ENCODE results near the gene NCAM1.
"Not testable (repeated sequence)": the region's sequence is repeated elsewhere in the genome, so short reads cannot be mapped to it uniquely, and the experiment has no call there.

NCAM1 gene

GRCh38 chr11:113045146-113045545 is 83.9 kb downstream of the NCAM1 start:
- Histone ChIP-seq H3K9me3 (replicated peaks; ENCODE audit: insufficient read depth, low read length) (no peaks in the 10 kb centered on the region), H3K36me3 (replicated peaks; ENCODE audit: insufficient read depth, low read length) (no peaks in the 10 kb centered on the region), H3K9ac (ENCODE audit: low read length) (no peak overlapping the region), H3K4me1 (ENCODE audit: low read length) (no peaks in the 10 kb centered on the region), H3K9me2 (replicated peaks; ENCODE audit: insufficient read depth, low read length) (no peaks in the 10 kb centered on the region), H3K27me3 (replicated peaks; ENCODE audit: insufficient read depth, low read length) (no peaks in the 10 kb centered on the region), H4K20me1 (ENCODE audit: insufficient read depth, low read length) (no peaks in the 10 kb centered on the region), H2AFZ (ENCODE audit: low read length) (no peak overlapping the region), H3K79me2 (ENCODE audit: low read length) (no peaks in the 10 kb centered on the region), H3F3A (ENCODE audit: insufficient read depth, low read length) (no peaks in the 10 kb centered on the region), H3K4me3 (ENCODE audit: low read length) (no peak overlapping the region), H3K27ac (ENCODE audit: low read length) (no peak overlapping the region), H3K4me2 (ENCODE audit: low read depth, low read length) (no peak overlapping the region)
- DNase-seq, result no peak
- TF ChIP-seq EZH2phosphoT487 (IDR thresholded peaks at IDR 0.05; ENCODE audit: low read length), result no peak
- TF ChIP-seq CTCF (IDR thresholded peaks at IDR 0.05; ENCODE audit: low read length), result no peak
- no peak for TF ChIP-seq EZH2 (optimal IDR thresholded peaks at IDR 0.05; ENCODE audit: low read depth, low read length)

- no peak for DNase-seq
- Histone ChIP-seq H3K36me3 (replicated peaks; ENCODE audit: insufficient read depth, low read length) (no peaks in the 10 kb centered on the region), H3K27ac (ENCODE audit: low read length) (no peak overlapping the region), H3K4me2 (ENCODE audit: low read depth, low read length) (no peak overlapping the region), H3K4me3 (ENCODE audit: low read length) (no peak overlapping the region), H2AFZ (ENCODE audit: low read length) (no peak overlapping the region), H4K20me1 (ENCODE audit: insufficient read depth, low read length) (no peaks in the 10 kb centered on the region), H3K9me2 (replicated peaks; ENCODE audit: insufficient read depth, low read length) (no peaks in the 10 kb centered on the region), H3K9me3 (replicated peaks; ENCODE audit: insufficient read depth, low read length) (no peaks in the 10 kb centered on the region), H3K4me1 (ENCODE audit: low read length) (no peaks in the 10 kb centered on the region), H3K79me2 (ENCODE audit: low read length) (no peaks in the 10 kb centered on the region), H3K9ac (ENCODE audit: low read length) (no peak overlapping the region), H3F3A (ENCODE audit: insufficient read depth, low read length) (no peaks in the 10 kb centered on the region), H3K27me3 (replicated peaks; ENCODE audit: insufficient read depth, low read length) (no peaks in the 10 kb centered on the region)
- no peak for TF ChIP-seq CTCF (IDR thresholded peaks at IDR 0.05; ENCODE audit: low read length)
- no peak for TF ChIP-seq EZH2phosphoT487 (IDR thresholded peaks at IDR 0.05; ENCODE audit: low read length)
- no peak for TF ChIP-seq EZH2 (optimal IDR thresholded peaks at IDR 0.05; ENCODE audit: low read depth, low read length)
Observed at GRCh38 chr11:113046866-113047265, 85.6 kb downstream of the NCAM1 start.

- H2AFZ ChIP-seq (ENCODE audit: low read length), result no peak overlapping the region
- H3K4me2 ChIP-seq (ENCODE audit: low read depth, low read length), result no peak overlapping the region
- no peak overlapping the region for H3K27ac ChIP-seq (ENCODE audit: low read length)
- no peaks in the 10 kb centered on the region for H4K20me1 ChIP-seq (ENCODE audit: insufficient read depth, low read length)
- no peaks in the 10 kb centered on the region for H3K27me3 ChIP-seq (replicated peaks; ENCODE audit: insufficient read depth, low read length)
- H3K4me1 ChIP-seq (ENCODE audit: low read length), result no peaks in the 10 kb centered on the region
- no peak overlapping the region for H3K4me3 ChIP-seq (ENCODE audit: low read length)
- no peak for TF ChIP-seq EZH2 (optimal IDR thresholded peaks at IDR 0.05; ENCODE audit: low read depth, low read length)
- no peak for TF ChIP-seq EZH2phosphoT487 (IDR thresholded peaks at IDR 0.05; ENCODE audit: low read length)
- no peak for TF ChIP-seq CTCF (IDR thresholded peaks at IDR 0.05; ENCODE audit: low read length)
- H3K9ac ChIP-seq (ENCODE audit: low read length), result no peak overlapping the region
- H3K9me2 ChIP-seq (replicated peaks; ENCODE audit: insufficient read depth, low read length), result no peaks in the 10 kb centered on the region
- DNase-seq, result no peak
- H3K79me2 ChIP-seq (ENCODE audit: low read length), result no peaks in the 10 kb centered on the region
- no peaks in the 10 kb centered on the region for H3K9me3 ChIP-seq (replicated peaks; ENCODE audit: insufficient read depth, low read length)
- H3K36me3 ChIP-seq (replicated peaks; ENCODE audit: insufficient read depth, low read length), result no peaks in the 10 kb centered on the region
- no peaks in the 10 kb centered on the region for H3F3A ChIP-seq (ENCODE audit: insufficient read depth, low read length)
Observed at GRCh38 chr11:113048820-113049768, 87.9 kb downstream of the NCAM1 start.

GRCh38 chr11:113053042-113053441 is 91.8 kb downstream of the NCAM1 start:
- H3K27me3 ChIP-seq (replicated peaks; ENCODE audit: insufficient read depth, low read length); H3K27ac ChIP-seq (ENCODE audit: low read length); H3K79me2 ChIP-seq (ENCODE audit: low read length); H3K9ac ChIP-seq (ENCODE audit: low read length); DNase-seq; H3K9me2 ChIP-seq (replicated peaks; ENCODE audit: insufficient read depth, low read length); H3K4me2 ChIP-seq (ENCODE audit: low read depth, low read length); H3K4me1 ChIP-seq (ENCODE audit: low read length); H3K4me3 ChIP-seq (ENCODE audit: low read length); H3K36me3 ChIP-seq (replicated peaks; ENCODE audit: insufficient read depth, low read length); H3K9me3 ChIP-seq (replicated peaks; ENCODE audit: insufficient read depth, low read length); H3F3A ChIP-seq (ENCODE audit: insufficient read depth, low read length); H2AFZ ChIP-seq (ENCODE audit: low read length); H4K20me1 ChIP-seq (ENCODE audit: insufficient read depth, low read length): not testable (repeated sequence)
